ENCODE measurements around the gene IZUMO4. TPM values are rescaled to one million over a fixed set of nuclear protein-coding genes. Genes with fewer than 3 reads are reported as not detected.
"Not testable (repeated sequence)": the region's sequence is repeated elsewhere in the genome, so short reads cannot be mapped to it uniquely, and the experiment has no call there.

The IZUMO4 gene
- polyA plus RNA-seq, 1 donor, result 1.1 TPM

DNA sequence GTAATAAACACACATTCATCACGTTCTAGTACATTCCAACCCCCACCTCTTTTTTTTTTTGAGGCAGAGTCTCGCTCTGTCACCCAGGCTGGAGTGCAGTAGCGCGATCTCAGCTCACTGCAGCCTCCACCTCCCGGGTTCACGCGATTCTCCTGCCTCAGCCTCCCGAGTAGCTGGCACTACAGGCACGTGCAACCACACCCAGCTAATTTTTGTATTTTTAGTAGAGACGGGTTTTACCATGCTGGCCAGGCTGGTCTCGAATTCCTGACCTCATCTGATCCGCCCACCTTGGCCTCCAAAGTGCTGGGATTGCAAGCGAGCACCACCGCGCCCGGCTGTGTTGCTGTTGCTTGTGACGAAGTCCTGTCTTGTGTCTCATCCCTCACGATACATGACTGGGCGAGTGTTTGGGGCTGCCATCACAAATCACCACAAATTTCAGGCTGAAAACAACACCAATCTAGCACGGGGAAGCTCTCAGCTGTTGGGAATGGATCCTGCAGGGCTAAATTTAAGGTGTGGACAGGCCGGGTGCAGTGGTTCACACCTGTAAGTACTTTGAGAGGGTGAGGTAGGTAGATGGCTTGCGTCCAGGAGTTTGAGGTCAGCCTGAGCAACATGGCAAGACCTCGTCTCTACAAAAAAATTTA, 16.3 kb upstream of the IZUMO4 start:
- no peak for DNase-seq (ENCODE audit: low read depth)

DNA sequence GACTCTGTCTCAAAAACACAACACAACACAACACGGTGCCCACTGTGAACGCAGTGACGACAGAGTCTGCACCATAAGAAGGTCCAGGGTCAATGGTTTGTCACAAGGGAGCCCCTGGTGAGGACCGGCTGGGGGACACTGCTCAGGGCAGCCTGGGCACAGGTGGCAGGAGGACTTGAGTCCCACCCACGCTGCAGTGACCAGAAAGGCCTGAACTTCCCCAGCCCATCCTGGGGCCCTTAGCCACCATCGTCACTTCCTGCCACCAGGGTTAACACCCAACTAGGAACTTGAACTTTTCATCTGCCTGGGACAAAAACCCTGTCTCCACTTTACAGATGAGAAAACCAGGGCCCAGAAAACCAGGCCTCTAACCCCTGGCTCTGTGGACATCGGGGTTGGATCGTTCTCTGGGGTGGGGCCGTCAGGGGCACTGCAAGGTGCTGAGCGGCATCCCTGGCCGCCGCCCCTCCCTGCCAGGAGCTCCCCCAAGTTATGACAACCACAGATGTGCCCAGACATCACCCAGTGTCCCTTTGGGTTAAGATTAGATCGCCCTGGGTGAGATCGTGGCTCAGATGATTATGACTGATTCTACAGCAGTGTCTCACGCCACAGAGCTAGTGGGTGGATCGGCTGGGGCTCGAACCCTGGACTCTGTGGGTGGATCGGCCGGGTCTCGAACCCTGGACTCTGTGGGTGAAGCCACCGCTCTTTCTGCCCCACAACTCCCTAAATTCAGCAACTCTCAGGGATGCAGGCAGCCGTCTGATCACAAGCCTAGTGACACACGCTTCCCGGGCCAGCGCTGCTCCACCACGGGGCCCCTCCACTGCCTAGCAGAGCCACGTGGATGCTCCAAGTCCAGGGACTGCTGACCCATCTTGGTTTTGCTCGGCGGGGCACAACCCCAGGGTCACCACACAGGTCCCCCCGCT, 14.6 kb upstream of the IZUMO4 start:
- DNase-seq (ENCODE audit: low read depth), result no peak

DNA sequence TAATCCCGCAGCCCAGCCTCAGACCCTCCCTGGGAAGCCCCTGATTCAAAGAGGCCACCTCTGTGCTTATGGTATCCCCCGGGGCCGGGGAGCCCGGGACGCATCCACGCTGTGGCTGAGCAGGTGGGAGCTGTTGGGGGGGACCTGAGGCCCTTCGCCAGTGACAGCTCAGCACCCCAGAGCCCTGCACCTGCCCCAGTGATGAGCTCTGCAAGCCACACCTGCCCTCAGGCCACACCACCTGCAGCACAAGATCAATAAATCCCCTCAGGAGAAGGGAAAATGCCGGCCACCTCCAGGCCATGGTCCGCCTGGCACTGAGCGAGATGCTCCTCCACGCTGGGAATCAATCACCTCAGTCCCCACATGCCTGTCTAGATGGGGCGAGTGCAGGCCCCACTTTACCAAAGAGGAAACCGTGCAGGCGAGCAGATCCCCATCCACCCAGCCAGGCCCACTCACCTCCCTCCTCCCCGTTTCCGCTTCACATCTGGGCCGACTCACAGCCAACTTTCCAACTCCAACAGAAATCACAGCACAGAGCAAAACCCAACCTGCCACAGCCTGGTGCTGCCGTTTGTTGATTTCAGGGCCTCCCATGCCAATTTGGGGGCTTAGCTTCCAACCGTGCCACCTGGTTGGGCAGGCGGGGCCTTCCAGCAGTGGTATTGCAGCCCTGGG, 13.4 kb upstream of the IZUMO4 start:
- DNase-seq (ENCODE audit: low read depth), result no peak

DNA sequence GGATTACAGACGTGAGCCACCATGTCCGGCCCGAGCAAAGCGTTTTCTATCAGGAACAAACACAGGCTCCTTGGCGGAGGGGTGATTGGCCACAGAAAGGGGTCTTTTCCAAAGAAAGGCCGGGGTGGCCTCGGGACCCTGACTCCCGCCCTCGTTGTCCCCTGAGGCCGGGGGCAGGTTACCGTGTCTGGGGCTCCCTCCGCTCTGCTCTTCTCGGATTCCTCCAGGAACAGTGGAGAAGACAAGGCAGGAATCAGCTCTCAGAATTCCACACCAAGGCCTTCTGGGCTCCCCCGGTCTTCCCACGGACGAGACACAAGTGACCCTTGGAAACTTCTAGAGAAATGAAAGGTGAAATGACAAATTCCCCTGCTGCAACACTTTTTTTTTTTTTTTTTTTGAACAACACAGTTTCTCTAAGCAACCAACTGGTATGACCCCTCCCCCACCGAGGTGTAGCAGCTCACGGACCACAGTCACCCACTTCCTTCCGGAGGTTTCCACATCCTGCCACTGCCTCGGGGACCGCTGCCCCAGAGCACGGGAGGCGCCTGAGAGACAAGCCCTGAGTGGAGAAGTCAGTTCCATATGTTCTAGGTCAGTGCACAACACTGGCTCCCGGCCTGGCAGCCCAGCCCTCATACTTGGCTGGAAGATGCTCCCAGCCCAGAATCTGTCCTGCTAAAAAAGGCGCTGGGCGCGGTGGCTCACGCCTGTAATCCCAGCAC, 11.6 kb upstream of the IZUMO4 start:
- no peak for DNase-seq (ENCODE audit: low read depth)

- DNase-seq (ENCODE audit: low read depth), result not testable (repeated sequence)
Measured at GRCh38 chr19:2086695-2087620, 9.8 kb upstream of the IZUMO4 start.

DNA sequence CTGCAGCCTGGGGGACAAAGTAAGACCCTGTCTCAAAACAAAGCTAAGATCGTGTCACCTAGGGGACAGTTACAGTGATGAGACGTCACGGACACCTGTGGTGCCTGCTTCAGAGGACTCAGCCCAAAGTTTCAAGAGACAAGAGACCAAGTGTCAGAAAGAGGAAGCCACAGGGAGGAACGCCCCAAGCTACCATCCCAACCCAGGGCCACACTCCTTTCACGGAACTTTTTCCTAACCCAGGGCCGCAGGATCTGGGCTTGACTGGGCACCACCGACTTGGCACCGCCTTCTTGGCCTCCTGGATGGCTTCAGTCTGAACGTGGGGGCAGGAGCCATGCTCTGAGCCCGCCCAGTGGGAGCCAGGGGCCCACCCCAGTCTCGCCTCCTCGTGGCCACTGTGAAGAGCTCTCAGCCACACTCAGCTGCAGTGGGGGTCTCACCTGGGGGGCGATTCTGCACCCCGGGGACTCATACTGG, 9.1 kb upstream of the IZUMO4 start:
- no peak for DNase-seq (ENCODE audit: low read depth)

DNA sequence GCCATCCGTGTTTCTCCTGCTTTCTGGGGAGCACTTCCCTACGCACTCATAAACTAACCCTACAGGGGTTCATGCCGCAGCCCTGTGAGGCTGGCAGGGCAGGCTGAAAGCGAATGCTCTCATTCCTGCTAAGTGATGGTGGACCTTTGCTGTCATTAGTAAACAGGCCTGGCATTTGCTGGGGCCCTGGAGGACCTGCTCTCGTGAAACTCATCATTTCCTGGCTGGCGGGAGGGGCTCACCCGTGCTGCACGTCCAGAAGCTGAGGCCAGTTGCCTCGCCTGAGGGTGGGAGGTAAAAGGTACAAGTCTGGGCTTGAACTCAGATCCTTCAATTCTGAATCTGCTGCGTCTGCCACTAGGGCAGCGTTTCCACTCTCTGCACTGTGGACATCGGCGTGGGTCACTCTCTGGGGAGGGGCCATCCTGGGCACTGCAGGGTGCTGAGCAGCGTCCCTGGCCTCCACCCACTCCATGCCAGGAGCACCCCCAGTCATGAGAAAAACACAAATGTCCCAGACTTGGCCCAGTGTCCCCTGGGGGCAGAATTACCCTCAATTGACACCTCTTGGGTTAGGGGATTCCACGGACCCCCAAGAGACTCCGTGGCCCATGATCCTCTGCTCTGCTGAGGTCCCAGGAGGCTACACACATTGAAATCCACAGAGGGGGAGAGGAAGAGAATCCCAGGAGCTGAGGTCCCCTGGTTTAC, 7.6 kb upstream of the IZUMO4 start:
- no peak for DNase-seq (ENCODE audit: low read depth)

DNA sequence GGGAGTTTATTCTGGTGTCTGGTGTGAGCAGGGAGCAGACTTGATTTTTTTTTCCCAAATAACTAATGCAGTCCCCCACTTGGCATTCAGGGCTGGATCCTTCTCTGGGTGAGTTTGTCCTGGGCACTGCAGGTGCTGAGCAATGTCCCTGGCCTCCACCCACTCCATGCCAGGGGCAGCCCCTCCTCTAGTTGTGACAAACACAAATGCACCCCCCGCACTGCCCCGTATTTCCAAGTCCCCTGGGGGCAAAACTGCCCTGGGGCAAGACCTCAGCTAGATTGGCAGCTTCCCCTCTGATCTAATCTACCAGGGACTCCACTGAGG, 7.0 kb upstream of the IZUMO4 start:
- no peak for DNase-seq (ENCODE audit: low read depth)

DNA sequence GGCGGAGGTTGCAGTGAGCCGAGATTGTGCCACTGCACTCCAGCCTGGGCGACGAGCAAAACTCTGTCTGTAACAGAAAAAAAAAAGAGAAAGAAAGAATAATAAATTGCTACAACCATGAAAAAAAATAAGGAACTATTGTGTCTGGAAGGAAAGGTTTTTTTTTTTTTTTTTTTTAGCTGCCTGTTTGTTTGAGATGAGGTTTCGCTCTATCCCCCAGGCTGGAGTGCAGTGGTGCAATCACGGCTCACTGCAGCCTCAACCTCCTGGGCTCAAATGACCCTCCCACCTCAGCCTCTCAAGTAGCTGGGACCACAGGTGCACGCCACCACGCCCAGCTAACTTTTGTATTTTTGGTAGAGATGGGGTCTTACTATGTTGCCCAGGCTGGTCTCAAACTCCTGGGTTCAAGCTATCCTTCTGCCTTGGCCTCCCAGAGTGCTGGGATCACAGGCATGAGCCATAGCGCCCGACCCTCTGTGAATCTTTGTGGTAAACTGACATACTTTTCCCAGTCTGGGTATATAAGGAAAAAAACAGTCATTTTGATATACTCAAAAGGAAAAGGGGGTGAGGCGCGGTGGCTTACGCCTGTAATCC, 4.7 kb upstream of the IZUMO4 start:
- DNase-seq (ENCODE audit: low read depth), result not testable (repeated sequence)

- DNase-seq (ENCODE audit: low read depth), result no peak
Measured at GRCh38 chr19:2096034-2096479, 658 bp upstream of the IZUMO4 start, which contains the start of gene MOB3A. Gene MOB3A, minus strand, starts transcription at chr19:2096326. Its CDS starts 17,766 bp downstream, at chr19:2078560.

DNA sequence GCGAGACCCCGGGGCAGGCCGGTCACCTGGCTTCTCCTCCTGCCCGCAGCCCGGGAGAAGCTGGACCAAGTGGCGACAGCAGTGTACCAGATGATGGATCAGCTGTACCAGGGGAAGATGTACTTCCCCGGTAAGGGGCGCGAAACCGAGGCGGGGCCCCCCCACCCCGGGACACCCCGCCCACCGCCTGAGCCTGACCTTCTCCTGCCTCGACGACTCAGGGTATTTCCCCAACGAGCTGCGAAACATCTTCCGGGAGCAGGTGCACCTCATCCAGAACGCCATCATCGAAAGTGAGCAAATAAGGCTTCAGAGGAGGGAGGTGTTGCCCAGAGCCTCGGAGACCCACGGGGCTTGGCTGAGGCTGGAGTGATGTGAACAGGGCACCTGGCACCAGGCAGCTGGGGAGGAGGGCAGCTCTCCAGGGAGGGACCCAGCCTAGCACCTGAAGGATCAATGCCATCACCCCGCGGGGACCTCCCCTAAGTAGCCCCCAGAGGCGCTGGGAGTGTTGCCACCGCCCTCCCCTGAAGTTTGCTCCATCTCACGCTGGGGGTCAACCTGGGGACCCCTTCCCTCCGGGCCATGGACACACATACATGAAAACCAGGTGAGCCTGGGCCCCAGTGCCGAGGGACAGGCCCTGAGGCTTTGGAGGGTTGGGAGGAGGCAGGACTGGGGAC, 629 bp downstream of the IZUMO4 start:
- DNase-seq (ENCODE audit: low read depth), result no peak

- DNase-seq (ENCODE audit: low read depth), result no peak
Measured at GRCh38 chr19:2097886-2098327, 1.2 kb downstream of the IZUMO4 start.

DNA sequence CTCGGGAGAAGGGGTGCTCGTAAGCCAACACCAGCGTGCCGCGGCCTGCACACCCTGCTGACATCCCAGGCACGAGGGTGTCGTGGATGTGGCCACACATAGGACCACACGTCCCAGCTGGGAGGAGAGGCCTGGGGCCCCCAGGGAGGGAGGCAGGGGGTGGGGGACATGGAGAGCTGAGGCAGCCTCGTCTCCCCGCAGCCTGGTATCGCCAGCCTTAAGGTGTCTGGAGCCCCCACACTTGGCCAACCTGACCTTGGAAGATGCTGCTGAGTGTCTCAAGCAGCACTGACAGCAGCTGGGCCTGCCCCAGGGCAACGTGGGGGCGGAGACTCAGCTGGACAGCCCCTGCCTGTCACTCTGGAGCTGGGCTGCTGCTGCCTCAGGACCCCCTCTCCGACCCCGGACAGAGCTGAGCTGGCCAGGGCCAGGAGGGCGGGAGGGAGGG, 2.4 kb downstream of the IZUMO4 start:
- DNase-seq (ENCODE audit: low read depth), result no peak

DNA sequence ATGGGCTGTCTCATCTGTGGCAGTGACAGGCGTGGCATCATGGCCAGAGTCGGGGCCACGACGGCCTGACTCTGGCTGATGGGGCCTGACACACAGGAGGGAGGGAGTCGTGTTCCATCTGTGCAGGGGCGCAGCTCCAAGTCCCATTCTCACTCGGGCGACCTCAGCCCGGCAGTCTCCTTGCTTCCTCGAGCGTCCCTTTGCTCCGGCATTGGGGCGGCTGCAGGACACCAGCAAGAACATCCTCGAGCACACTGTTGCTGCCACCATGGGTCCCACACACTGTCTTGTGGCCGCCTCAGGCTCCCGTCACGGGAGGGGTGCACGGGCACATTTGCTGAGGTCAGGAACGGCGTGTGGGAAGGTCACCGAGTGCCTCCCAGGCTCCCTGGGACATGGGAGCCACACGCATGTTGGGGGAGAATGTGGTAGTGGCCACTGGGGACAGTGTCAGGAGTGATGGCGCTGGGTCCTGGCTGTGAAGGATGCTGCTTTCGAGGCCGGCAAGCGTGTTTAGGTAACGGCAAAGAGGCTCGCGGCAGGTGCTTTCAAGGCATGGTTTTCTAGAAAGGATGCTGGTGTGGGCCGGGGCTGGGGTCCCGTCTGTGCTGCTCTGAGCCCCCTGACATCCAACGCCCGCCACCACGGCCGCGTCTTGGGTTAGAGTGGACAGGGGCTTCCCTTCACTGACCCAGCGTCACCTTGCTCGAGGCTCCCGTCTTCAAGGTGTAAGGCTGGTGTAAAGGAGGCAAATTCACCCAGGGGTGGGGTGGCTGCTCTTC, 3.4 kb downstream of the IZUMO4 start:
- DNase-seq (ENCODE audit: low read depth), result no peak

DNA sequence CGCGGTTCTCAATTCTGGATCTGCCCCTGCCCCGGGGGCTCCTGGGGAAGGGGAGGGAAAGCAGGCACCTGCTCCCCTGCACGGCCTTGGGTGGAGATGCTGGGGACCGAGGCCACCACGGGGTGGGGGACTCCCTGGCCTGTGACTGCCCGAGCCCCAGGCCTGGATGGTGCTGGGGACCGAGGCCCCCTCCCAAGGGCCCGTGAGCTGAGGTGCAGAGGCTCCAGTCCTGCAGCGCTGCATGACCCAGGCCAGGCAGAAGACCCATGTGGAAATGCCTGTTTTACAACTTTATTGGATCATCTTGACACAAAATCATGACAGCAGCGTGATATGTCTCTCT, 4.0 kb downstream of the IZUMO4 start:
- no peak for DNase-seq (ENCODE audit: low read depth)

- DNase-seq (ENCODE audit: low read depth), result no peak
Measured at GRCh38 chr19:2101417-2102335, 5.0 kb downstream of the IZUMO4 start.

Measured in forelimb muscle (tissue), 1 donor.